ENCODE measurements around the gene EXTL2. TPM values are rescaled to one million over a fixed set of nuclear protein-coding genes. Genes with fewer than 3 reads are reported as not detected.

EXTL2 gene
- total RNA-seq, result 1 to 10 TPM; 5.2 to 8.7 (median 7.4) TPM
- long read RNA-seq, partial matches to known transcripts, result 1 of 6 reads
- long read RNA-seq, other reads (novel, unspliced or antisense), result 2 of 6 reads

- peak within 1 kb of the TSS; percentile 86 to 94 (median 87) for H3K27ac ChIP-seq
- DNase-seq (peak; percentile 92 to 95 (median 95)), ATAC-seq (peak; percentile 74 to 85 (median 82))
- H3K36me3 ChIP-seq, result peaks cover 0 to 3% (median 1%) of the 10 kb centered on the region in 4 donors
- H3K9me3 ChIP-seq, result peaks cover 0 to 3% (median 0%) of the 10 kb centered on the region in 4 donors
- intact Hi-C loops (cut with DNase I), result no loop called here
- under 1% methylated on average over 45 of the region's 47 CpGs for WGBS (ENCODE audit: insufficient coverage, low coverage, low lambda C conversion rate, missing lambda C conversion rate)
- H3K4me1 ChIP-seq, result peaks cover 0 to 12% (median 6%) of the 10 kb centered on the region in 4 donors
- no peaks in the 10 kb centered on the region for H3K27me3 ChIP-seq
- TF ChIP-seq CTCF (IDR thresholded peaks at IDR 0.05), result no peak
- TF ChIP-seq POLR2A (IDR thresholded peaks at IDR 0.05), result peak; percentile 78
- H3K4me3 ChIP-seq, result peak within 1 kb of the TSS; percentile 77 to 87 (median 80)
Measured at GRCh38 chr1:100894603-100895539, at the start of gene EXTL2. EXTL2 (minus strand) TSS chr1:100894842; CDS start chr1:100888757, 6,085 bp downstream.

- Histone ChIP-seq H3K27ac (no peak overlapping the region), H3K36me3 (peaks cover 0 to 5% (median 0%) of the 10 kb centered on the region in 4 donors), H3K4me3 (no peak overlapping the region), H3K27me3 (no peaks in the 10 kb centered on the region), H3K9me3 (no peaks in the 10 kb centered on the region), H3K4me1 (no peaks in the 10 kb centered on the region)
- ATAC-seq, result no peak
- no peak for DNase-seq
- 100% methylated on average over 1 of the region's 1 CpG for WGBS (ENCODE audit: insufficient coverage, low coverage, low lambda C conversion rate, missing lambda C conversion rate)
- intact Hi-C loops (cut with DNase I), result no loop called here
- no peak for TF ChIP-seq CTCF (IDR thresholded peaks at IDR 0.05)
- TF ChIP-seq POLR2A (IDR thresholded peaks at IDR 0.05), result no peak
Measured at GRCh38 chr1:100943533-100943932, 48.9 kb upstream of the EXTL2 start.

GRCh38 chr1:100942304-100943046 is 47.8 kb upstream of the EXTL2 start:
- no peak for DNase-seq
- Histone ChIP-seq H3K4me3 (no peak overlapping the region), H3K27ac (no peak overlapping the region), H3K27me3 (no peaks in the 10 kb centered on the region), H3K4me1 (no peaks in the 10 kb centered on the region), H3K9me3 (no peaks in the 10 kb centered on the region), H3K36me3 (peaks cover 0 to 5% (median 0%) of the 10 kb centered on the region in 4 donors)
- 71% methylated on average over 2 of the region's 2 CpGs for WGBS (ENCODE audit: insufficient coverage, low coverage, low lambda C conversion rate, missing lambda C conversion rate)
- intact Hi-C loops (cut with DNase I), result no loop called here
- ATAC-seq, result no peak
- TF ChIP-seq CTCF (IDR thresholded peaks at IDR 0.05) (no peak), POLR2A (IDR thresholded peaks at IDR 0.05) (no peak)

GRCh38 chr1:100941580-100942216 is 47.1 kb upstream of the EXTL2 start:
- 95% methylated on average over 9 of the region's 9 CpGs for WGBS (ENCODE audit: insufficient coverage, low coverage, low lambda C conversion rate, missing lambda C conversion rate)
- no peak overlapping the region for H3K27ac ChIP-seq
- H3K27me3 ChIP-seq, result no peaks in the 10 kb centered on the region
- TF ChIP-seq CTCF (IDR thresholded peaks at IDR 0.05), result no peak
- no peak for TF ChIP-seq POLR2A (IDR thresholded peaks at IDR 0.05)
- ATAC-seq, result no peak
- H3K4me3 ChIP-seq, result no peak overlapping the region
- H3K9me3 ChIP-seq, result no peaks in the 10 kb centered on the region
- DNase-seq, result no peak
- intact Hi-C loops (cut with DNase I), result no loop called here
- peaks cover 0 to 5% (median 0%) of the 10 kb centered on the region in 4 donors for H3K36me3 ChIP-seq
- H3K4me1 ChIP-seq, result no peaks in the 10 kb centered on the region

All from right lobe of liver (tissue), 6 donors.